HG03558 (cell line): ENCODE results near the gene ESR2.
"Not testable (repeated sequence)": the region's sequence is repeated elsewhere in the genome, so short reads cannot be mapped to it uniquely, and the experiment has no call there.

Experiments
- ATAC-seq: cut with Tn5 transposase; IDR thresholded peaks from one replicate; pipeline ENCODE4 v1.9.1; 2021; ENCODE audit warnings: moderate number of reproducible peaks; ENCODE audit not compliant: unreplicated experiment; ENCODE audit errors: extremely low read depth

Gene ESR2

GRCh38 chr14:64170181-64170580 is 124.0 kb downstream of the ESR2 start:
- ATAC-seq: no peak

- ATAC-seq: no peak
Observed at GRCh38 chr14:64159588-64159987, 134.6 kb downstream of the ESR2 start.

GRCh38 chr14:64158608-64159007 is 135.6 kb downstream of the ESR2 start:
- ATAC-seq: no peak

- ATAC-seq: no peak
Observed at GRCh38 chr14:64149921-64150320, 144.2 kb downstream of the ESR2 start.

GRCh38 chr14:64147126-64147790 is 146.9 kb downstream of the ESR2 start:
- no peak for ATAC-seq

GRCh38 chr14:64137657-64138290 is 156.4 kb downstream of the ESR2 start:
- no peak for ATAC-seq

GRCh38 chr14:64126548-64126947 is 167.6 kb downstream of the ESR2 start:
- ATAC-seq: no peak

- ATAC-seq: no peak
Observed at GRCh38 chr14:64125270-64125669, 168.9 kb downstream of the ESR2 start.

GRCh38 chr14:64123241-64123822 is 170.8 kb downstream of the ESR2 start:
- no peak for ATAC-seq

- no peak for ATAC-seq
Observed at GRCh38 chr14:64119980-64120379, 174.2 kb downstream of the ESR2 start.

GRCh38 chr14:64119500-64119899 is 174.7 kb downstream of the ESR2 start:
- no peak for ATAC-seq

- no peak for ATAC-seq
Observed at GRCh38 chr14:64118892-64119291, 175.3 kb downstream of the ESR2 start.

- not testable (repeated sequence) for ATAC-seq
Observed at GRCh38 chr14:64118403-64118742, 175.8 kb downstream of the ESR2 start.

- no peak for ATAC-seq
Observed at GRCh38 chr14:64117671-64118402, 176.3 kb downstream of the ESR2 start.

- ATAC-seq: no peak
Observed at GRCh38 chr14:64115401-64115800, 178.8 kb downstream of the ESR2 start.

GRCh38 chr14:64114796-64115195 is 179.4 kb downstream of the ESR2 start:
- no peak for ATAC-seq

- no peak for ATAC-seq
Observed at GRCh38 chr14:64114166-64114565, 180.0 kb downstream of the ESR2 start.

- ATAC-seq: no peak
Observed at GRCh38 chr14:64112867-64113678, 181.1 kb downstream of the ESR2 start.

- ATAC-seq: no peak
Observed at GRCh38 chr14:64110802-64111201, 183.4 kb downstream of the ESR2 start.

GRCh38 chr14:64109819-64110554 is 184.2 kb downstream of the ESR2 start:
- no peak for ATAC-seq
